Neural cell (in vitro differentiated cells): ENCODE results near the gene CCL27. TPM values are rescaled to one million over a fixed set of nuclear protein-coding genes. Genes with fewer than 3 reads are reported as not detected.

ENCODE experiments used
- H2AFZ ChIP-seq: fragments of 200-600, 300-800 bp; sonication (generic), shearing (Covaris generic); 2 replicates; pipeline ENCODE4 v1.6.0; 2014; ENCODE audit warnings: low read depth, mild to moderate bottlenecking, antibody characterized with exemption, low read length, moderate library complexity
- H3F3A ChIP-seq: fragments of 200-600 bp; shearing (Covaris generic); 2 replicates; pipeline ENCODE4 v1.6.1; 2016; ENCODE audit warnings: mild to moderate bottlenecking, moderate library complexity, mixed read lengths, antibody characterized with exemption, low read length; ENCODE audit not compliant: insufficient read depth, poor library complexity, severe bottlenecking
- H3K27ac ChIP-seq: fragments of 200-600, 300-800 bp; sonication (generic), shearing (Covaris generic); 2 replicates; pipeline ENCODE4 v1.5.1; 2014; ENCODE audit warnings: mild to moderate bottlenecking, low read length, moderate library complexity
- H3K27me3 ChIP-seq: fragments of 300-800, 200-600 bp; sonication (generic), shearing (Covaris generic); 2 replicates; pipeline ENCODE4 v1.6.0; 2014; ENCODE audit warnings: mild to moderate bottlenecking, low read depth, low read length, moderate library complexity; ENCODE audit not compliant: insufficient read depth
- H3K36me3 ChIP-seq: fragments of 300-800, 200-600 bp; sonication (generic), shearing (Covaris generic); 2 replicates; pipeline ENCODE4 v1.5.1; 2014; ENCODE audit warnings: mild to moderate bottlenecking, antibody characterized with exemption, low read length, moderate library complexity; ENCODE audit not compliant: insufficient read depth
- H3K4me2 ChIP-seq: fragments of 300-800, 200-600 bp; sonication (generic), shearing (Covaris generic); 2 replicates; pipeline ENCODE4 v1.6.0; 2014; ENCODE audit warnings: mild to moderate bottlenecking, low read length
- H3K4me3 ChIP-seq: fragments of 300-800, 200-600 bp; sonication (generic), shearing (Covaris generic); 2 replicates; pipeline ENCODE4 v1.5.1; 2014; ENCODE audit warnings: mild to moderate bottlenecking, low read length, moderate library complexity
- H3K79me2 ChIP-seq: fragments of 200-600 bp; shearing (Covaris generic); replicated peaks from 2 replicates; pipeline ENCODE4 v1.6.0; 2014; ENCODE audit warnings: mild to moderate bottlenecking, low read length, moderate library complexity; ENCODE audit not compliant: insufficient read depth
- H3K9ac ChIP-seq: fragments of 300-800, 200-600 bp; sonication (generic), shearing (Covaris generic); 2 replicates; pipeline ENCODE4 v1.6.1; 2016; ENCODE audit warnings: mild to moderate bottlenecking, low read length, mixed read lengths
- H3K9me2 ChIP-seq: fragments of 200-600 bp; shearing (Covaris generic); 2 replicates; pipeline ENCODE4 v1.6.1; 2016; ENCODE audit warnings: mild to moderate bottlenecking, low read length, mixed read lengths; ENCODE audit not compliant: insufficient read depth
- H3K9me3 ChIP-seq: fragments of 200-600, 300-800 bp; sonication (generic), shearing (Covaris generic); 2 replicates; pipeline ENCODE4 v1.6.1; 2016; ENCODE audit warnings: mild to moderate bottlenecking, mixed run types, low read length, moderate library complexity, mixed read lengths
- H4K20me1 ChIP-seq: fragments of 200-600 bp; shearing (Covaris generic); 2 replicates; pipeline ENCODE4 v1.6.1; 2016; ENCODE audit warnings: mild to moderate bottlenecking, mixed run types; ENCODE audit not compliant: insufficient read depth
- CTCF ChIP-seq: fragments of 450-650 bp; IDR thresholded peaks from 2 replicates; pipeline ENCODE4 v1.5.1; 2014; ENCODE audit warnings: antibody characterized with exemption, mild to moderate bottlenecking, moderate library complexity; ENCODE audit not compliant: poor library complexity, severe bottlenecking
- EP300 ChIP-seq: fragments of 450-650 bp; conservative IDR thresholded peaks from 2 replicates; pipeline ENCODE4 v1.6.1; 2014; ENCODE audit warnings: antibody characterized with exemption, mild to moderate bottlenecking, moderate library complexity; ENCODE audit not compliant: poor library complexity, severe bottlenecking
- EZH2 ChIP-seq: fragments of 200-600, 300-800 bp; shearing (Covaris generic), sonication (generic); IDR thresholded peaks from 2 replicates; pipeline ENCODE4 v1.6.1; 2014; ENCODE audit warnings: antibody characterized with exemption, low read length, borderline replicate concordance, mild to moderate bottlenecking; ENCODE audit not compliant: insufficient read depth, poor library complexity, severe bottlenecking
- MXI1 ChIP-seq: fragments of 450-650 bp; conservative IDR thresholded peaks from 2 replicates; pipeline ENCODE4 v1.6.1; 2014; ENCODE audit warnings: antibody characterized with exemption, mild to moderate bottlenecking; ENCODE audit not compliant: poor library complexity, severe bottlenecking
- POLR2AphosphoS5 ChIP-seq: IDR thresholded peaks from 2 replicates; pipeline ENCODE4 v1.6.1; 2012
- RAD21 ChIP-seq: fragments of 450-650 bp; conservative IDR thresholded peaks from 2 replicates; pipeline ENCODE4 v1.6.1; 2014; ENCODE audit warnings: antibody characterized with exemption, mild to moderate bottlenecking, moderate library complexity
- REST ChIP-seq: IDR thresholded peaks from 2 replicates; pipeline ENCODE4 v1.6.1; 2012; ENCODE audit warnings: borderline replicate concordance
- SMC3 ChIP-seq: fragments of 450-650 bp; conservative IDR thresholded peaks from 2 replicates; pipeline ENCODE4 v1.6.1; 2014; ENCODE audit warnings: antibody characterized with exemption, mild to moderate bottlenecking, moderate library complexity; ENCODE audit not compliant: poor library complexity
- TAF1 ChIP-seq: IDR thresholded peaks from 2 replicates; pipeline ENCODE4 v1.6.1; 2012; ENCODE audit warnings: low read depth
- polyA plus RNA-seq: library from polyadenylated mRNA; depleted of rRNA; stranded (reverse); fragments of >200 nt; gene quantifications from 2 replicates; pipeline ENCODE4 v1.2.3, GENCODE V29; 2014

The CCL27 gene
- polyA plus RNA-seq, 1 donor from 2014 or later = 0.82 TPM

- Histone ChIP-seq H3K9me3 (no peaks in the 10 kb centered on the region), H3K27me3 (no peaks in the 10 kb centered on the region), H3K4me3 (no peak overlapping the region), H3K27ac (no peak overlapping the region), H2AFZ (no peak overlapping the region), H4K20me1 (no peaks in the 10 kb centered on the region), H3K9ac (no peak overlapping the region), H3F3A (no peaks in the 10 kb centered on the region), H3K9me2 (no peaks in the 10 kb centered on the region), H3K36me3 (no peaks in the 10 kb centered on the region), H3K4me2 (no peak overlapping the region), H3K79me2 (no peaks in the 10 kb centered on the region)
- TF ChIP-seq RAD21 (no peak), MXI1 (no peak), EZH2 (no peak), POLR2AphosphoS5 (no peak), CTCF (no peak), EP300 (no peak), REST (no peak), TAF1 (no peak), SMC3 (no peak)
Measured at GRCh38 chr9:34663303-34663605, 797 bp upstream of the CCL27 start.

GRCh38 chr9:34659592-34660253 lies 2.7 kb downstream of the CCL27 start:
- H3K79me2 ChIP-seq = no peaks in the 10 kb centered on the region
- H3K4me3 ChIP-seq = no peak overlapping the region
- no peaks in the 10 kb centered on the region for H3F3A ChIP-seq
- no peak overlapping the region for H3K9ac ChIP-seq
- H3K9me3 ChIP-seq = no peaks in the 10 kb centered on the region
- TF ChIP-seq EP300 (no peak), EZH2 (no peak), CTCF (no peak), MXI1 (no peak), POLR2AphosphoS5 (no peak), REST (no peak), RAD21 (no peak), SMC3 (no peak), TAF1 (no peak)
- H3K9me2 ChIP-seq = no peaks in the 10 kb centered on the region
- no peaks in the 10 kb centered on the region for H3K27me3 ChIP-seq
- no peaks in the 10 kb centered on the region for H3K36me3 ChIP-seq
- no peak overlapping the region for H2AFZ ChIP-seq
- no peaks in the 10 kb centered on the region for H4K20me1 ChIP-seq
- no peak overlapping the region for H3K27ac ChIP-seq
- no peak overlapping the region for H3K4me2 ChIP-seq
